IMR-90 (cell line): Measurements from ENCODE around the gene ZNF320.

ENCODE experiments used
- CEBPB ChIP-seq: IDR thresholded peaks from 2 replicates; pipeline ENCODE4 v1.6.1; 2012; ENCODE audit warnings: low read depth, low read length, improper control_type of control experiment
- CHD1 ChIP-seq: IDR thresholded peaks from 2 replicates; pipeline ENCODE4 v1.6.1; 2012; ENCODE audit warnings: low read depth, low read length, improper control_type of control experiment
- CTCF ChIP-seq: conservative IDR thresholded peaks from 2 replicates; pipeline ENCODE4 v1.5.1; 2012; ENCODE audit warnings: mild to moderate bottlenecking, low read depth, low read length, improper control_type of control experiment
- MAZ ChIP-seq: IDR thresholded peaks from 2 replicates; pipeline ENCODE4 v1.6.1; 2012; ENCODE audit warnings: low read depth, mild to moderate bottlenecking, low read length, improper control_type of control experiment, moderate library complexity, borderline replicate concordance
- RAD21 ChIP-seq: IDR thresholded peaks from 2 replicates; pipeline ENCODE4 v1.6.1; 2012; ENCODE audit warnings: low read length, improper control_type of control experiment
- SMC3 ChIP-seq: fragments of 150-350 bp; IDR thresholded peaks from 2 replicates; pipeline ENCODE4 v1.6.1; 2016; ENCODE audit warnings: low read depth, mild to moderate bottlenecking, antibody characterized with exemption, low read length, moderate library complexity
- TF ChIP-seq, protein P1 (sequence below): fragments of 150-350 bp; IDR thresholded peaks from 2 replicates; pipeline ENCODE4 v1.6.1; 2017; ENCODE audit warnings: mild to moderate bottlenecking, antibody characterized with exemption, low read length, low read depth

DNA sequence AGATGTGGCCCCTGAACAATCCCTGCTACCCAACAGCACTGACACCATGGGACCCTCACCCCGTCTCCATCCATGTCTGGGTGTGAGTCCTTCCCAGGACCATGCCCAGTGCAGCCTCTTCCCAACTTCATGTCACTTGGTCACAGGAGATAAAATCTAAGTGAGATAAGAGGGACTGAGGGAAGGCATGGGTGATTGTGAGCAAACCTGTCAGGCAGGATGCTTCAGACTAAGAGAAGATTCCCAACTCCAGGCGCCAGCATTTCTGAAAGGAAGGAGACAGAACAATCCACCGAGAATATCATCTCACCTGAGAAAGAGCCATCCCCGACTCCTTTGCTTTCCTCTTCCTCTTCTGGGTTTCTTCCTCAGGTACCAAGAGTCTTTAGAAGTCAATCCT, 7.5 kb downstream of the ZNF320 start:
- TF ChIP-seq, protein P1, sequence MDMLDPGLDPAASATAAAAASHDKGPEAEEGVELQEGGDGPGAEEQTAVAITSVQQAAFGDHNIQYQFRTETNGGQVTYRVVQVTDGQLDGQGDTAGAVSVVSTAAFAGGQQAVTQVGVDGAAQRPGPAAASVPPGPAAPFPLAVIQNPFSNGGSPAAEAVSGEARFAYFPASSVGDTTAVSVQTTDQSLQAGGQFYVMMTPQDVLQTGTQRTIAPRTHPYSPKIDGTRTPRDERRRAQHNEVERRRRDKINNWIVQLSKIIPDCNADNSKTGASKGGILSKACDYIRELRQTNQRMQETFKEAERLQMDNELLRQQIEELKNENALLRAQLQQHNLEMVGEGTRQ = no peak
- no peak for TF ChIP-seq RAD21
- TF ChIP-seq CEBPB = no peak
- no peak for TF ChIP-seq CTCF
- TF ChIP-seq MAZ = no peak
- TF ChIP-seq SMC3 = no peak
- no peak for TF ChIP-seq CHD1
